Ishikawa (cell line): ENCODE results near the gene RPN1.

Source experiments
- CEBPB ChIP-seq: IDR thresholded peaks from 2 replicates; pipeline ENCODE4 v1.6.1; 2012
- CREB1 ChIP-seq: IDR thresholded peaks from 2 replicates; pipeline ENCODE4 v1.6.1; 2012; ENCODE audit warnings: low read depth
- EGR1 ChIP-seq: IDR thresholded peaks from 2 replicates; pipeline ENCODE4 v1.6.1; 2012
- EP300 ChIP-seq: IDR thresholded peaks from 2 replicates; pipeline ENCODE4 v1.6.1; 2012; ENCODE audit warnings: borderline replicate concordance
- MAX ChIP-seq: IDR thresholded peaks from 2 replicates; pipeline ENCODE4 v1.6.1; 2012
- NFIC ChIP-seq: IDR thresholded peaks from 2 replicates; pipeline ENCODE4 v1.6.1; 2012
- RAD21 ChIP-seq: IDR thresholded peaks from 2 replicates; pipeline ENCODE4 v1.6.1; 2012; ENCODE audit warnings: low read depth
- REST ChIP-seq: IDR thresholded peaks from 2 replicates; pipeline ENCODE4 v1.6.1; 2012; ENCODE audit warnings: low read depth, mild to moderate bottlenecking
- TAF1 ChIP-seq: IDR thresholded peaks from 2 replicates; pipeline ENCODE4 v1.6.1; 2012; ENCODE audit warnings: low read depth, mild to moderate bottlenecking
- TCF12 ChIP-seq: IDR thresholded peaks from 2 replicates; pipeline ENCODE4 v1.6.1; 2012; ENCODE audit warnings: low read depth
- USF1 ChIP-seq: IDR thresholded peaks from 2 replicates; pipeline ENCODE4 v1.6.1; 2012
- YY1 ChIP-seq: IDR thresholded peaks from 2 replicates; pipeline ENCODE4 v1.6.1; 2012; ENCODE audit warnings: low read depth
- ZBTB7A ChIP-seq: IDR thresholded peaks from 2 replicates; pipeline ENCODE4 v1.6.1; 2012; ENCODE audit warnings: low read depth

GRCh38 chr3:128680603-128681368 lies 30.2 kb upstream of the RPN1 start:
- no peak for TF ChIP-seq NFIC
- TF ChIP-seq ZBTB7A, result peak; percentile 80; the same call in 1 of the 2 replicates
- no peak; the same call in 1 of the 2 replicates for TF ChIP-seq EP300
- TF ChIP-seq RAD21, result peak; percentile 80
- no peak for TF ChIP-seq REST
- peak; percentile 63 for TF ChIP-seq CREB1
- TF ChIP-seq CEBPB, result no peak
- peak; percentile 95 for TF ChIP-seq YY1
- peak; percentile 84 for TF ChIP-seq TAF1
- peak; percentile 87 for TF ChIP-seq MAX
- peak; percentile 61; the same call in 1 of the 2 replicates for TF ChIP-seq TCF12
- TF ChIP-seq EGR1, result peak; percentile 79
- no peak; the same call in 1 of the 2 replicates for TF ChIP-seq USF1
